GM21390 (cell line): Measurements from ENCODE around the gene SEMA3F.

Source experiments
- ATAC-seq: cut with Tn5 transposase; IDR thresholded peaks from one replicate; pipeline ENCODE4 v1.9.1; 2021; ENCODE audit not compliant: unreplicated experiment

The SEMA3F gene

DNA sequence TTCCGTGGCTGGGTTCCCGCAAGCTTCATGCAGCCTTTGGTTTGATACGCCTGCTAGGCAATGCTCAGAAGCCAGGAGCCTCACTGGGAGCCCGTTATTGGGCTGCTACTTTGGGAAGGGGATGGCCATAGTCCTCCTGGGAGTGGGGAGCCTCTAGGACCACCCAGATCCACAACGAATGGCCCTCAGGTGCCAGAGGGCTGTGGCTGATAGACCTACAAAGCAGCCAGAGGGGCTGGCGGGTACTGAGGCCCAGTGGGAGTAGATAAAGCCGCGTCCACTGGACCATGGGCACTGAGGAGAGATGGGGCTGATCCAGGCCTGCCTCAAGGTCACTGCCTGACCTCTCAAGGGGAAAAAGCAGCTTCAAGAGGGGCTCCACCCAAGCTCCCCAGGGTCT is 37.0 kb downstream of the SEMA3F start:
- ATAC-seq, result no peak

DNA sequence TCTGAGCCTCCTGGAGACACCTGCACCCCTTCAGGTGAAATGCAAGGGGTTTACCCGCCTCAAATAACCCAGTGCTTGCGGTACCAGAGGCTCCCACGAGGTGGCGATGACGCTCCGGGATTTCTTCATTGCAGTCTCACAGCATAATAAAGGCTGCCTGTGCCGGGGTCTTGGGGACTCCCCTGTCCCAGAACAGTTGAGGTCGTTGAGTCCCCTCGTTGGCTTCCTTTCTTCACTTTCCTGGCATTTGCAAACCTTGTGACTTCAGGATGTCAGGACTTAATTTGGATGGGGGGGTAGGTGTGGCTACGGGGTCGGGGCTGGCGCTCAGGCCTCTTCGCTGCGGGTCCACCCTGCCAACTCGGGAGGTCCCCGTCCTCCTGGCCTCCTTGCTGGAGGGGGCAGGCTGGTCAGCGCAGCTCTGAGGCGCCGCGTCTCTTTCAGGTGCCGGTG is 37.6 kb downstream of the SEMA3F start:
- no peak for ATAC-seq

DNA sequence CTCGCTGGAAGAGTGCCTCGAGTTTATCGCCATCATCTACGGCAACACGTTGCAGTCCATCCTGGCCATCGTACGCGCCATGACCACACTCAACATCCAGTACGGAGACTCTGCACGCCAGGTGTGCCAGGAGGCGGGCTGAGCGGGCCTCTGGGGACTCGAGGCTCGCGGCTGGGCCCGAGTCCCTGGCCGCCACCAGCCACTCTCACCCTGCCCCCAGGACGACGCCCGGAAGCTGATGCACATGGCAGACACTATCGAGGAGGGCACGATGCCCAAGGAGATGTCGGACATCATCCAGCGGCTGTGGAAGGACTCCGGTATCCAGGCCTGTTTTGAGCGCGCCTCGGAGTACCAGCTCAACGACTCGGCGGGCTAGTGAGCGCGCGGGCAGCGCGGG is 38.2 kb downstream of the SEMA3F start:
- ATAC-seq, result no peak

DNA sequence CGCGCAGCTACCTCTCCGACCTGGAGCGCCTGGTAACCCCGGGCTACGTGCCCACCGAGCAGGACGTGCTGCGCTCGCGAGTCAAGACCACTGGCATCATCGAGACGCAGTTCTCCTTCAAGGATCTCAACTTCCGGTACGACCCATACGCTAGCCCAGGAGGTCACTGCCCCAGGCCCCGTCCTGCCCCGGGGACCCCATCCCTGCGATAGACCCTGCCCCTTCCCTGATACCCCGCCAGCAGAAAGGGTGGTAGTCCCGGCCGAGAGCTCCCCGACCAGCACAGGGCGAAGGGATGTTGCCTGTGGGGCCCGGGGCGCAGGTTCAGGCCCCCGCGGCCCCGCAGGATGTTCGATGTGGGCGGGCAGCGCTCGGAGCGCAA is 38.6 kb downstream of the SEMA3F start:
- ATAC-seq, result no peak

DNA sequence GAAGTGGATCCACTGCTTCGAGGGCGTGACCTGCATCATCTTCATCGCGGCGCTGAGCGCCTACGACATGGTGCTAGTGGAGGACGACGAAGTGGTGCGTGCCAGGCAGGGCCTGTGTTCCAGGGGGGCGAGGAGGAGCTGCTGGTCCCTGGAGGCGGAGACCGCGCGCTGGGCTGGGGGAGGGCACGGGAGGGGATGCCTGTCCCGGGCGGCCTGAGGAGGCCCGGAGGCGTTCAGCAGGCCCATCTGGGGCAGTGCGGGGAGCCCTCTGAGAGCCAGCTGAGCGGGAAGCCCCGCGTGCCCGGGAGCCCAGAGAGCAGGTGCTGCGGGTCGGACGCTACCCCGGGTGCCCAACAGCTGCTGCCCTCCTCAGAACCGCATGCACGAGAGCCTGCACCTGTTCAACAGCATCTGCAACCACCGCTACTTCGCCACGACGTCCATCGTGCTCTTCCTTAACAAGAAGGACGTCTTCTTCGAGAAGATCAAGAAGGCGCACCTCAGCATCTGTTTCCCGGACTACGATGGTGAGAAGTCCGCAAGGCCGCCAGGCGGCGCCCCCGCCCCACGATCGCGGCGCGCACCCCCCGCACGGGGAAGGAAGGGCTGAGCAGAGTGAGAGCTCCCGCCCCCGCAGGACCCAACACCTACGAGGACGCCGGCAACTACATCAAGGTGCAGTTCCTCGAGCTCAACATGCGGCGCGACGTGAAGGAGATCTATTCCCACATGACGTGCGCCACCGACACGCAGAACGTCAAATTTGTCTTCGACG is 39.2 kb downstream of the SEMA3F start:
- no peak for ATAC-seq

DNA sequence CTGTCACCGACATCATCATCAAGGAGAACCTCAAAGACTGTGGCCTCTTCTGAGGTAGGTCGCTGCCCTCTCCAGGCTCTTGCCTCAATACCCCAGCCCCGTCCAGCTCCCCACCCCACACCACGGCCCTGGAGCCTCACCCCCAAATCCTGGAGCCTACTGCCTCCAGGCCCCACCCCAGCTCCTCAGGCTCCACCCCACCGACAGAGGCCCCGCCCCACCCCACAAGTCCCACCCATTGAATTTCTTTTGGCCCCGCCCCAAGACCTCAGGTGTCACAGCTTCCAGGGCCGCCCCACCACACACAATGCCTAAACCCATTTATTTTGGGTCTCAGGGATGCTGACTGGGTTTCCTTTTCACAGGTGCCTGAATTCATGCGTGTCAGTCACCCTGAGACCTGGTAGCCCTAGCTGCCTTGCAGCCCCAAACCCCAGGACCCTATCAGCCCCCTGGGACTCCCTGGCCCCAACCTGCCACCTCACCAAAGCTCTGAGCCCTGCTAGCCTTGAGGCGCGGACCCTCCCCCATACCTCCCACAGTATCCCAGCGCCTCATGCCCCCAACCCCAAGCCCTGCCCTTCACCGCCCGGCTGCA is 39.9 kb downstream of the SEMA3F start:
- no peak for ATAC-seq

DNA sequence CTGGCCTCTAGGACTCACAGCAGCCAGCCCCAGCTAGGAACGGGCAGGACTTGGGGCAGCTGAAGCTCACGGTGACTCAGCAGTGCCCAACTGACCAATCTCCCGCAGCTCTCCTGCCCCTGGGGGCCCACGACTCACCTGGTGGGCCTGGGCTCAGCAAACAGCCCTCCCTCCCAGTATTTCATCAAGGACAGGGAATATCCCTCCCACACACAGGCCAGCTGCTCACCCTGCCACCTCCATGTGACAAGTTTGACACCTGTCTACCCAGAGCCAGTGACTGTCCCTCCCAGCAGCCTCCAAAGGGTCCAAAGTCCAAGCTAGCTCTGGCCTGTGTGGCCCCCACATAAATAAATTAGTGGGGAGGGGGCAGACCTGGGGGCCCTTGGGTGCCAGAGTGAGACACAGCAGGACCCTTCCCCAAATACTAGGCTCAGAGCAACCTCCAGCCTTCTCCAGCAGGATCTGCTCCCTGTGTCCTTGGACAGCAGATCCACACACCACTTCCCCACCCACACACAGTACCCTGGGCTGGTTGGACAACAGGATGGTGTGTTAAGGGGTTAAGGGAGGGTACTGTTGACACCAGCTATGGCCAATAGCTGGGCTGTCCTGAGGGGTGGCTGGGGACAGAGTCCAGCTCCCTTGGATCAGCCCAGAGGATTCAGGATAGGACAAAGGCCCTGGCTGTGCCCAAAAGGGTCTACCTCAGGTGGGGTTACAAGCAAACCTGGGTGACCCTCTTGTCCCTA is 40.6 kb downstream of the SEMA3F start:
- no peak for ATAC-seq

DNA sequence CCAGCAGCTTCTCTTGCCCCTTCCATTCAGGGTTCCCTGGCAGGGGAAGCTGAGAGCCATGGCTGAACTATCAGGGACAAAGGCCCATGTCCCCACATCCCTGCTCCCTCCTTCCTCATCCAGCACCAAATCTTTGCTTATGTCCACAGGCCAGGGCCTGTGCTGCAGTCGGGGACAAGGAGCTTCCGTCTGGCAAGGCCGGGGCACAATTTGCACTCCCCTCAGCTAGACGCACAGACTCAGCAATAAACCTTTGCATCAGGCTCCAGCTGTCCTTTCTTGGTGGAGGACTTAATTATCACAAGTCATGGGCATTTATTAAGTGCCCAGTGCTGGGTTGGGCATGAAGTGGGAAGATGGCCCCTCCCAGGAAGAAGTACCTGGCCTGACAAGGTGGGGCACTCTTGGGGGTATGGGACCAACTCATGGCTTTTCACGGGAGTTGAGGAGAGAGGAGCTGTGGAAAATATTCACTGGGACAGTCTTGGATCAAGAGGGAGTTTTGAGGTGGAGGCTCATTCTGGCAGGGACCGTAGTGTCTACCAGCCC is 41.2 kb downstream of the SEMA3F start:
- no peak for ATAC-seq

DNA sequence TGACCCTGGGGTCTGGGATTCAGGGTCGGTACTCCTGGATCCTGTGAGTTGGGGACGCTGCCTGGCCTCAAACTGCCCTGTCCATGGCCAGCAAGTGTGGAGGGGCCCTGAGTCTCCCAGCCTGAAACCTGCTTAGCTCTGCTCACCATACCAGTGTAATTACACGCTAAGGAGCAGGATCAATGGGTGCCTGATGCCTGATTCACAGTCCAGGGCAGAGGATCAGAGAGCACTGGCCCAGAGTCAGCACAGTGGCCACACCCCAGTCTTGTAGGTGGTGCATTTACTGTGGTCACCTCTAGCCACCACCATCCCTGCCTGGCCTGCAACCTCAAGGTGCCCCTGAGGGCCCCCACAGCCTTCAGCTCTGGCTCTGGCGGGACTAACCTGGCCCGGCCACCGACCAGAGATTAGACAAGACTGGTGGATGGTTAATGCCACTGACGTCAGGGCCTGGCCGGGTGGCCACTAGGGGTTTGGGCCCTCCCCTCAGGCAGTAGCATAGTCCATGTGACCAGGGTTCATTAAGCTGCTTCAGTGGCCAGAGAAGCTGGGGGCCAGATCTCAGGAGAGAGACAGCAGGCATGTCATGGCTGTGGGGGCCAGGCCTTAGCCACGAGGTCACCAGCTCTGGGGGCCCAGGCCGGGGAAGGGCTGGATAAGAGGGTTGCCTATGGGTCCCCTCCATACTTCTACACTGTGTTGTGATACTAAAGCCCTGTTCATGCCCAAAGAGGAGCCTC is 46.6 kb downstream of the SEMA3F start:
- ATAC-seq, result no peak

DNA sequence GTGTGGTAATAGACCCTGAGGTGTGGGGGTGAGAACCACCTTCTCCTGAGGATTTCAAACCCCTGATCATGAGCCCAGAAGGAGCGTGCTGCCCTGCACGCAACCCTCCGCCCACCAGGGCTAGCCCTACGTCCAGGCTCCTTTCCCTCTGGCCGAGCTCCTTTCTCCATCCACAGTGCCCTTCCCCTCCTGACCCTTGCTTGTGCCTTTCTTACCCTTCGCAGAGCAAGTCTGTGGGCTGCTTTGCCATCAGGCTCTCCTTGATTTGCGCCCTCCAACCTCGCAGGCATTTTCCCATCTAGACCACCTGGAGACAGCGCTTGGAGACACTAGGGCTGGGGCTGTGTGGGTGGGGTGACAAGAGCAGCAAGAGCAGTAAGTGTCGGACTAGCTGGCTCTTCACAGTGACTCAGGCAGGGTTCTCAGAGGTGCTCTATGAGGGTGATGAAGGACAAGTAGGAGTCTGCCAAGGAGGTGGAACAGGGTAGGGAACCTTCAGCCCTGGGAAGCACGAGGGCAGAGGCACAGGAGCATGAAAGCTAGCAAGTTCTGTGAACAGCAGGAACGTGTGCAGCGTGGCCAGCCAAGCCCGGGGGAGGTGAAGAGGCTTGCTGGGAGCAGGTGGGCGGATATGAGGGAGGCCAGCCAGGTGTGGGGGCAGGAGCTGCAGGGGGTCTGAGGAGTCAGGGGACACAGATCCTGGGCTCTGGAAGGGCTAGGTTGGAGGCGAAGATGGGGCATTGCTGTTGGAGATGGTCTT is 47.4 kb downstream of the SEMA3F start:
- ATAC-seq, result no peak

DNA sequence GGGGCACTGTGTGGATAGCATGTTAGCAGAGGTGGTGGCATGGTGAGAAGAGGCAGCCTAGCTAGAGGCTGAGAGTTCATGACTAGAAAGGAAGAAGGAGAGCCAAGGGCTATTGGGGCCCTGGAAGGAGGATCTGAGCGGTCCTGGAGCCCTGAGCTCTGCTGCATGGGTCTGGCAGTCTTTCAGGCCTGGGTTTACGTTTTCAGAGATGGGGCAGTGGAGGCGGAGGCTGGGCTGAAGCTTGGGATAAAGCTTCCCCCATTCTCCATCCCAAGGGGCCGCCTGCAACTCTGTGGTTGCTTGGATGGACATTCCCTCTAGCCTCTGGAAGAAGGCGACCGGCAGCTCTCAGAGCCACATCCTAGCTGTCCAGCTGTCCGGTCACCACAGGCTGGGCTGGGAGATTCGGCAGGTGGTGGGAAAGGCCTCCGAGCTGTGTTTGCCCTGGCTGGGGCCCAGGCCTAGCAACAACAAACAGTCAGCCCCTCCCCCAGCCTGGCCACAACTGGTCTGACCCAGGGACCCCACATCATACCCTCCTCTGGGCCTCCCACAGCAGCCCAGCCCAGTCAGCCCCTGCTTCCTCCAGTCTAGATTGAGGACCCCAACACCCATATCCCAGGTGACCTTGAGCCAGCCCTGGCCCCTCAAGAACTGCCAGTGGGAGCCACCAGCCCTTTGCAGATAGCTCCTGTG is 48.1 kb downstream of the SEMA3F start:
- no peak for ATAC-seq

DNA sequence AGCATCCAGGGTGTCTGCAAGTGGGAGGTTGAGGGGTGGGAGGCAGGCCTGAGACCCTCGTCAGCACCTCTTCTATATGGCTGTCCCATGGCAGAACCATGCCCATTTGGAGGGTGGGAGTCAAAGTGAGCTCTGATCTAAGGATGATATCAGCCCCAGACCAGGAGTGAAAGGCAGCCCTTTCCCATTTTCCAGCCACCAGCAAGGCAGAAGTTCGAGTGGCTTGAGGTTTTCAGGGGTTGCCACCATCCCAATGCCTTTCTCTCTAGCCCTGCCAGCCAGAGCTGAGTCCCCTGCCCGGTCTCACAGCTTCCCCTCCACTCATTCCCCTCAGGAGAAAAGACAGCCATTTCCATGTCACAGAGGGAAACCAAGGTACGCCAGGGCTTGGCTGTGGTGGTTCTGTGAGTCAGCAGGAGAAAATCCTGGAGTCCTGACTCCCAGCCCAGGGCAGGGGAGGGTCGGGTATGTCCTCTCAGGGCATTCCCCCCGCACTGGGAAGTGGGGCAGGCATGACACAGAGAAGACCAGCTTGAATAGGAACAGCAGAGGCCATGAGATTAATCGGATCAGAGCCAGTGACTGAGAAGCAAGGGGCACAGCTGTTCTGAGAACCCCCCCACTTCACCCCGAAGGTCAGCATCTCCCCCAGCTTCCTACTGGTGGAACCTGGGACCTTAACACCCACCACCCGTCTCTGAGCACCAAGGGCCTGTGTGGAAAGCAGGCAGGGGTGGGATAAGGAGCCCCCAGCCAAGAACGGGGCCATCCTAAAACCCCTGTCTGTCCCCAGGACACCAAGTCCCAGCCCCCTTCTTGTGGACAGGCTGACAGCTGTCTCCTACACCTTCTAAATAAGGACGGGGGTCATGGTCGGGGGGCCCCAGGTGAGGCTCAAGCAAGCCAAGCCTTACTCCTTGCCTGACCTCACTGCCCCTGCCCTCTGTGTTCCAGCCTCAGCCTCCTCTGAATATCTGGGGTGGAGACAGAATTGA is 49.0 kb downstream of the SEMA3F start:
- ATAC-seq, result no peak

DNA sequence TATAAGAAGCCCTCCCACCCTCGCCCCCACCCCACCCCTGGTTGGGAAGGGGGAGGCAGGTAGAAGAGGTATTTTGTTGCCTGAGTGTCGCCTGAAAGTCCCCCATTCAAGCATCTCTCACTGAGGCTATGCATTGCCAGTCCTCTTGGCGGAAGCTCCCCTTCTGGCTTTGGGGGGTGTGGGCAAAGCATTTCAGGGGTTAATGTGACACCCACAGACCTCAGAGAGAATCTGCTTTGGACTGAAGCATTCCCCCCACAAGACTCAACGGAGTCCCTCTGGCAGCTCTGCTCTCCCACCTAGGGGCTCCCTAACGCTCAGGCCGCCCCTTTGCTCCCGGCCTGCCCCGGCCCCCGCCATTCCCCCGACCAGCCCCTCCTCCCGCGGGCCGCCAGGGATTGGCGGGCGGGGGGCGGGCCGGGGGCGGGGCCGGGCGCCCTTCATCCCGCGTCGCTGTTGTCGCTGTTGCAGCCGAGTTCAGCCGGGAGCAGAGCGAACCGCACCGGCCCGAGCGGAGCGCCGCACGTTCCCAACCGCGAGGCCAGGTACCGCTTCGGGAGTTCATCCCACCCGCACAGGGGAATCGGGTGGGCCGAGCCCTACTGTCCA is 49.8 kb downstream of the SEMA3F start, which contains the start of gene SLC38A3:
TSS of gene SLC38A3 (plus strand) at position 468 of the 609 bp plus-strand sequence. CDS start 8,929 bp downstream, outside the sequence.
- no peak for ATAC-seq

DNA sequence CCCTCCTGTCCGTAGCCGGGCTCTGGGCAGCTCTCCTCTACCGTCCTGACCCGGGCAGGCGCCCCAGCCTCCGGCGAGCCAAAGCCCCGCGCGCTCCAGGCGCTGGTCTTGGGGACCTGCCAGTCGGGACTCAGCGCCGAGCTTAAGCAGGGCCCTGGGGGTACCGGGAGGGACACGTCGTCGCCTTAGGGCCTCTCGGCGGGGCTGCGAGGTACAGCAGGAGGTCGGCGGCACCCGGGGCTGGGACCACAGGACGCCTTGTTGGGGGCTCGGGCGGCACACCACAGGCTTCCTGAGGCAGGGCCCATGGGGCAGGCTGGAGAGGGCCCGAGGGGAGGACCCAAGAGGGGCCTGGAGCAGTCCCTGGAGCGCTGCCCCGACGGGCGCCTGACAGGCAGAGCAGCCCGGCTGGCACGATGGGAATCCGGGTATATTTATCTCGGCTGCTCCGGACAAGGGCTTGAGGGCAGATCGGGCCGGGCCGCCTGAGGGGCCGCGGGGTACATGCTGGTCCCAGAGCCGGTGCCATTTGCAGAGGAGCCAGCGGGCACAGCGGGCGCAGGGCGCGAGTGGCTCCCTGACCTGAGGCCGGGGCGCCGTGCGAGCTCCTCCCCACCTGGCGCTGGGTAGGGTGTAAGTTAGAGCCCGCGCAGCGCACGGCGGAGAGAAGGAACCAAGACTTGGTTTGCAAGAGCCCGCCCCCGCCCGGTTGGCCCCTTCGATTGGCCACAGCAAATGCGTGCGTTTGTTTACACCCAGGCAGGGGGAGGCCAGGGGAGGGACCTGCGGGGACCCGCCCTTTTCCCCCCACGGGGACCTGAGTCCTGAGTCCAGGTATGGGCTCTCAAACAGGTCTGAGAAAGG is 50.5 kb downstream of the SEMA3F start:
- no peak for ATAC-seq

DNA sequence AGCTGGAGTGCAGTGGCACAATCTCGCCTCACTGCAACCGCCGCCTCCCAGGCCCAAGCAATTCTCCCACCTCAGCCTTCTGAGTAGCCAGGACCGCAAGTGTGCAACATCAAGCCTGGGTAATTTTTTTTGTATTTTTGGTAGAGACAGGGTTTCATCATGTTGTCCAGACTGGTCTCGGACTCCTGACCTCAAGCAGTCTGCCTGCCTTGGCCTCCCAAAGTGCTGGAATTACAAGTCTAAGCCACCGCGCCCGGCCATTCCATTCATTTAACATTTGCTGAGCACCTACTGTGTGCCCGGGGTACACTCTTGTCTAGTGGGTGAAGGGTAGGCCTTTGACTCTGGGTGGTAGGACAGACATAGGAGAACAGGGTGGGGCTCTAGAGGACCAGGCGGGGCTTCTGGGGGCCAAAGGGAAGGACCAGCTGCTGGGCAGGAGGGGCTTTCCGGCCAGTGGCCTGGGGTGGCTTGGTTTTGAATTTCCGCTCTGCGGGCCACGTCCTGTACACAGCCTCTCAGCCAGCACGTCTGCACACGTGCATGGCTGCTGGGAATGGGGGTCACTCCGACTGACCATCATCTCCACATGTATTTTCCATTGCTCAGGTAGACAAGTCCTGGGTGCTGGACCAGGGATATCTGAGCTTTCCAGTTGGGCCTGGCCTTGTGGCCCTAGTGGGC is 52.4 kb downstream of the SEMA3F start:
- no peak for ATAC-seq

DNA sequence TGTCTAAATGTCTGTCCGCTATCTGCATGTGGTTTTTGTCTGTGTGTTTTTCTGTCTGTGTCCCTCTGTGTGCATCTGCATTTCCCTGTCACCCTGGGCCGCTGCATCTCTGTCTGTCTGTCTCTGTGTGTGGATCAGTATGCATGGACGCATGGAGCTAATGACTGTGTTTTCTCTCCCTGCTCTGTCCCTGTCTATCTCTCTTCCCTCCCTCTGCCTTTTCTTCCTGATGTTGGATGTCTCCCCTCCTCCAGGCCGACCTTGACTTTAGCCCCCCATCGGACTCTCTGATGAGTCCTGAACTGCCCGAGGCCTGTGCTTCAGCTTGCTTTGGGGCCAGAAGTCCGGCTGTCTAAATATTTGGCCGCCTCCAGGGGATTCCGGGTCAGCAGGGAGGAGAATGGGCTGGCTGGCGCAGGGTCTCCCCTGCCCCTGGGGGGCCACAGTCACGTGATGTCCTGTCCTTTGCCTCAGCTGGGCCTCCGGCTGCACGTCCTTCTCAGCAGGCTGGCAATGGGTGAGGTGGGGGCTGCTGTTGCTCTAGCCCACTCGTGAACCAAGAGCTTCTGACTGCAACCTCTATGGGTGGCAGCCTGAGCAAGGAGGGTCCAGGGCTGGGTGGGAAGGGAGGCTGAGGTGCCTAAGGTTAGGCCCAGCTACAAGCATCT is 53.7 kb downstream of the SEMA3F start:
- ATAC-seq, result no peak
